HepG2 (cell line): ENCODE data around the gene ASB11. TPM values are rescaled to one million over a fixed set of nuclear protein-coding genes. Genes with fewer than 3 reads are reported as not detected.

Source experiments
- ATAC-seq: fragments of 200-7000 bp; cut with Tn5 transposase; 3 replicates; pipeline ENCODE4 v1.9.1; 2020; ENCODE audit warnings: mild to moderate bottlenecking, moderate library complexity
- BruUV-seq: library from RNA; stranded (reverse); fragments of 400-500 nt; replicated peaks from 2 replicates; lab custom pipeline; 2021; lab: Mats Ljungman, UMichigan
- CTCF ChIA-PET: fragments of 300-600 bp; formaldehyde crosslinking; extraction: SDS; loops from one replicate; lab custom pipeline; 2021; ENCODE audit warnings: low total read pairs, inconsistent platforms, low intra/inter-chr PET ratio; lab: Yijun Ruan, JAX
- POLR2A ChIA-PET: fragments of 350-600 bp; sonication (Branson Sonifier 250); formaldehyde crosslinking; loops from one replicate; lab custom pipeline; 2020; ENCODE audit warnings: antibody characterized with exemption, inconsistent platforms; lab: Yijun Ruan, JAX
- DNase-seq: peaks from one replicate; pipeline ENCODE4 v3.0.0-alpha.2; 2015; ENCODE audit warnings: low spot score
- FAIRE-seq: peaks from 3 replicates; lab custom pipeline; 2011; peaks lifted over from hg19 to GRCh38; lab: Jason Lieb, UNC
- H2AFZ ChIP-seq: one replicate; pipeline ENCODE4 v1.6.1; 2011; ENCODE audit warnings: low read length, inconsistent platforms
- H3K27ac ChIP-seq: fragments of 300-600 bp; 3 replicates; pipeline ENCODE4 v1.8.0; 2011; ENCODE audit warnings: mixed run types, mild to moderate bottlenecking, mixed read lengths, low read length, inconsistent platforms; ENCODE audit not compliant: insufficient read depth; ENCODE audit errors: extremely low read length
- H3K27me3 ChIP-seq, 2 experiments: fragments of 200-600 bp in 1 of 2; 2 replicates in 1 of 2; 3 replicates in 1 of 2; pipeline versions ENCODE4 v1.6.0 to v1.8.0; 2011; ENCODE audit warnings: low read length in 2 of 2, mild to moderate bottlenecking in 2 of 2, moderate library complexity in 2 of 2, inconsistent platforms in 1 of 2; ENCODE audit not compliant: insufficient read depth in 2 of 2, control insufficient read depth in 1 of 2
- H3K36me3 ChIP-seq, 2 experiments: fragments of 200-600 bp in 1 of 2; replicated peaks in 1 of 2; 2 replicates in 1 of 2; 3 replicates in 1 of 2; pipeline versions ENCODE4 v1.5.1 to v1.8.0; 2011; ENCODE audit warnings: low read length in 2 of 2, inconsistent platforms in 1 of 2; ENCODE audit not compliant: insufficient read depth in 2 of 2, control insufficient read depth in 1 of 2
- H3K4me1 ChIP-seq: 2 replicates; pipeline ENCODE4 v1.5.1; 2012; ENCODE audit warnings: low read length, inconsistent platforms; ENCODE audit not compliant: insufficient read depth
- H3K4me2 ChIP-seq: 2 replicates; pipeline ENCODE4 v1.6.0; 2011; ENCODE audit warnings: low read depth, low read length, inconsistent platforms
- H3K4me3 ChIP-seq, 3 experiments: fragments of 200-600 bp in 1 of 3; sonication (generic), shearing (Covaris generic) in 1 of 3; replicated peaks in 1 of 3; 2 replicates each; pipeline ENCODE4 v1.5.1; 2011 to 2016; ENCODE audit warnings: low read length in 3 of 3, inconsistent platforms in 2 of 3, low read depth in 2 of 3, mild to moderate bottlenecking in 2 of 3, control low read depth in 1 of 3, mixed read lengths in 1 of 3; ENCODE audit not compliant: insufficient read depth in 1 of 3
- H3K79me2 ChIP-seq: one replicate; pipeline ENCODE4 v1.6.1; 2011; ENCODE audit warnings: low read length, inconsistent platforms; ENCODE audit not compliant: insufficient read depth
- H3K9ac ChIP-seq: 2 replicates; pipeline ENCODE4 v1.6.0; 2011; ENCODE audit warnings: mild to moderate bottlenecking, low read depth, low read length, inconsistent platforms; ENCODE audit not compliant: insufficient read depth
- H3K9me3 ChIP-seq: 2 replicates; pipeline ENCODE4 v1.5.1; 2012; ENCODE audit warnings: mild to moderate bottlenecking, low read length
- H4K20me1 ChIP-seq: 2 replicates; pipeline ENCODE4 v1.6.0; 2011; ENCODE audit warnings: inconsistent platforms, mild to moderate bottlenecking, low read length, moderate library complexity; ENCODE audit not compliant: insufficient read depth
- ADNP ChIP-seq: sonication (generic); formaldehyde crosslinking; IDR thresholded peaks from 2 replicates; pipeline ENCODE4 v1.4.0; 2020; ENCODE audit warnings: missing genetic modification reagents
- AKAP8 ChIP-seq: sonication (generic); formaldehyde crosslinking; IDR thresholded peaks from 2 replicates; pipeline ENCODE4 v1.5.1; 2020; ENCODE audit warnings: mild to moderate bottlenecking, missing genetic modification reagents
- ELF4 ChIP-seq: sonication (generic); formaldehyde crosslinking; IDR thresholded peaks from 2 replicates; pipeline ENCODE4 v1.5.0; 2020; ENCODE audit warnings: missing genetic modification reagents, mild to moderate bottlenecking, moderate library complexity, borderline replicate concordance
- PRDM15 ChIP-seq: sonication (generic); formaldehyde crosslinking; IDR thresholded peaks from 2 replicates; pipeline ENCODE4 v1.4.0; 2020; ENCODE audit warnings: missing genetic modification reagents
- SKI ChIP-seq: fragments of 450-650 bp; IDR thresholded peaks from one replicate; pipeline ENCODE4 v1.6.1; 2018; ENCODE audit warnings: mild to moderate bottlenecking; ENCODE audit not compliant: partially characterized antibody
- ZIK1 ChIP-seq: sonication (generic); formaldehyde crosslinking; IDR thresholded peaks from 2 replicates; pipeline ENCODE4 v1.5.0; 2020; ENCODE audit warnings: mild to moderate bottlenecking, low read depth, missing genetic modification reagents, borderline replicate concordance
- ZNF142 ChIP-seq: sonication (generic); formaldehyde crosslinking; IDR thresholded peaks from 2 replicates; pipeline ENCODE4 v1.4.0; 2020; ENCODE audit warnings: missing genetic modification reagents
- ZNF430 ChIP-seq: sonication (generic); formaldehyde crosslinking; IDR thresholded peaks from 2 replicates; pipeline ENCODE4 v1.9.0; 2021; ENCODE audit warnings: mild to moderate bottlenecking, missing genetic modification reagents
- ZNF441 ChIP-seq: sonication (generic); formaldehyde crosslinking; IDR thresholded peaks from 2 replicates; pipeline ENCODE4 v1.7.0; 2021; ENCODE audit warnings: missing genetic modification reagents, borderline replicate concordance
- ZNF75D ChIP-seq: sonication (generic); formaldehyde crosslinking; IDR thresholded peaks from 2 replicates; pipeline ENCODE4 v1.8.1; 2023; ENCODE audit warnings: missing genetic modification reagents, mild to moderate bottlenecking, borderline replicate concordance
- WGBS: methylation state at CpG from one replicate; pipeline ENCODE4 v1.1.6; 2017; ENCODE audit warnings: low lambda C conversion rate; 5-methylcytosine and 5-hydroxymethylcytosine counted together
- in situ Hi-C: cut with HindIII; loops from 2 replicates; pipeline ENCODE4 v1.10.0; 2017; ENCODE audit warnings: low pct_unique_long_range_greater_than_20kb; ENCODE audit not compliant: extremely low pct_ligation_motif_present
- intact Hi-C: fragments of 100-400 bp; cut with micrococcal nuclease; formaldehyde crosslinking; loops from one replicate; pipeline ENCODE4 v1.10.0; 2022; ENCODE audit not compliant: unreplicated experiment
- polyA plus RNA-seq, 8 experiments: library from polyadenylated mRNA; depleted of rRNA in 3 of 8; stranded (reverse) in 7 of 8; unstranded in 1 of 8; fragments of >200 nt; fragmentation: Illumina TruSeq in 4 of 8; extraction: Trizol in 4 of 8; gene quantifications; 2 replicates each; pipeline versions ENCODE4 v1.2.1 to v1.2.3, GENCODE V29; 2011 to 2016; ENCODE audit warnings: low read depth in 4 of 8, missing spikeins in 1 of 8, mixed read lengths in 1 of 8; ENCODE audit not compliant: insufficient read depth in 1 of 8
- total RNA-seq, 5 experiments: library from RNA; depleted of rRNA; stranded (reverse); fragments of >200 nt; fragmentation: Illumina TruSeq; extraction: Trizol; gene quantifications; 2 replicates each; pipeline ENCODE4 v1.2.3, GENCODE V29; 2016; ENCODE audit warnings: low read depth in 1 of 5

The ASB11 gene
- total and polyA plus RNA-seq, 2 of the 13 experiments (the other 11 are each of a cell fraction or from before 2014, with no cell fraction given) = not detected

GRCh38 chrX:15245896-15246295 is 69.5 kb downstream of the ASB11 start (continued):
- TF ChIP-seq PRDM15 (CRISPR knock-in tag) (no peak), ZNF75D (CRISPR knock-in tag) (no peak), AKAP8 (no peak), ZIK1 (no peak), SKI (no peak), ZNF441 (CRISPR knock-in tag) (no peak), ELF4 (no peak), ADNP (CRISPR knock-in tag) (no peak), ZNF430 (CRISPR knock-in tag) (no peak)

GRCh38 chrX:15244421-15244820 is 71.0 kb downstream of the ASB11 start:
- no peaks in the 10 kb centered on the region for H3K79me2 ChIP-seq
- 74% methylated on average over 5 of the region's 5 CpGs for WGBS
- H3K4me3 ChIP-seq = no peak overlapping the region
- FAIRE-seq (no peak), ATAC-seq (no peak), DNase-seq (no peak)
- TF ChIP-seq ZNF142 (CRISPR knock-in tag) = no peak
- H3K4me2 ChIP-seq = no peak overlapping the region
- ChIA-PET CTCF (no interaction called here), POLR2A (no interaction called here)
- no TSS peak for BruUV-seq
- H3K9me3 ChIP-seq = no peaks in the 10 kb centered on the region
- H3K9ac ChIP-seq = no peak overlapping the region
- H3K4me1 ChIP-seq = no peaks in the 10 kb centered on the region
- no peaks in the 10 kb centered on the region for H4K20me1 ChIP-seq
- H3K27ac ChIP-seq = no peak overlapping the region
- H3K36me3 ChIP-seq = no peaks in the 10 kb centered on the region
- intact Hi-C loops = loop anchor here (5.0 to 10.0 kb wide), 2 partner anchors 100 to 1147 kb away; no protein-coding TSS in a partner anchor
- no peak overlapping the region for H2AFZ ChIP-seq
- in situ Hi-C loops = no loop called here
- H3K27me3 ChIP-seq = no peaks in the 10 kb centered on the region
